ENCODE measurements around the gene ACAP3.

- no peak for TF ChIP-seq CTCF (IDR thresholded peaks at IDR 0.05; ENCODE audit: low read depth, low read length, poor library complexity, severe bottlenecking)
- TF ChIP-seq EZH2phosphoT487 (IDR thresholded peaks at IDR 0.05; ENCODE audit: borderline replicate concordance, low read length) = no peak
These were observed 3.7 kb upstream of the ACAP3 start for GRCh38 chr1:1311107-1312104.

Measured in DOHH2 (cell line).